ENCODE results near the gene CABP4.
A peak's percentile ranks its signal among the peaks of the same experiment; 100 is the strongest.
"Not testable (repeated sequence)": the region's sequence is repeated elsewhere in the genome, so short reads cannot be mapped to it uniquely, and the experiment has no call there.

The CABP4 gene

DNA sequence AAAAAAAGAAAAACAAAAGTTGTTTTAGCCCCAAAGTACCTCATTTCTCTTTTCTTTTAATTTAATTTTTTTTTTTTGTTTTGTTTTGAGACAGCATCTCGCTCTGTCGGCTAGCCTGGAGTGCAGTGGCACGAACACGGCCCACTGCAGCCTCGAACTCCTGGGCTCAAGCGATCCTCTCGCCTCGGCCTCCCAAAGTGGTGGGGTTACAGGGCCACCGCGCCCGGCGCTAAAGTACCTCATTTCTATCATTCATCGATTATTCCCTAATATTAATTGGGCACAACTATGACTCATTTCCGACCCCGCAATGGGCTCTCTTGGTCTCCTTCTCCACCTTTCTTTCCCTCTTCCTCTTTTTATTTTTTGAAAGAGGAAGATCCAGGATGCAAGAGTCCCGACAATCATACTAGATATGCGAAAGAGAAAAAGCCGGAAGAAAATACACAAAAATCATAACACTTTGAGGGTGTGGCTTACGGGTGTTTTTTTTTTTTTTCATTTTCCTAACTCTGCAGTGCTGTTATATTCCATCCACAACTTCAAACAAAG is 27.2 kb downstream of the CABP4 start:
- no peak for DNase-seq (ENCODE audit: low read depth)

DNA sequence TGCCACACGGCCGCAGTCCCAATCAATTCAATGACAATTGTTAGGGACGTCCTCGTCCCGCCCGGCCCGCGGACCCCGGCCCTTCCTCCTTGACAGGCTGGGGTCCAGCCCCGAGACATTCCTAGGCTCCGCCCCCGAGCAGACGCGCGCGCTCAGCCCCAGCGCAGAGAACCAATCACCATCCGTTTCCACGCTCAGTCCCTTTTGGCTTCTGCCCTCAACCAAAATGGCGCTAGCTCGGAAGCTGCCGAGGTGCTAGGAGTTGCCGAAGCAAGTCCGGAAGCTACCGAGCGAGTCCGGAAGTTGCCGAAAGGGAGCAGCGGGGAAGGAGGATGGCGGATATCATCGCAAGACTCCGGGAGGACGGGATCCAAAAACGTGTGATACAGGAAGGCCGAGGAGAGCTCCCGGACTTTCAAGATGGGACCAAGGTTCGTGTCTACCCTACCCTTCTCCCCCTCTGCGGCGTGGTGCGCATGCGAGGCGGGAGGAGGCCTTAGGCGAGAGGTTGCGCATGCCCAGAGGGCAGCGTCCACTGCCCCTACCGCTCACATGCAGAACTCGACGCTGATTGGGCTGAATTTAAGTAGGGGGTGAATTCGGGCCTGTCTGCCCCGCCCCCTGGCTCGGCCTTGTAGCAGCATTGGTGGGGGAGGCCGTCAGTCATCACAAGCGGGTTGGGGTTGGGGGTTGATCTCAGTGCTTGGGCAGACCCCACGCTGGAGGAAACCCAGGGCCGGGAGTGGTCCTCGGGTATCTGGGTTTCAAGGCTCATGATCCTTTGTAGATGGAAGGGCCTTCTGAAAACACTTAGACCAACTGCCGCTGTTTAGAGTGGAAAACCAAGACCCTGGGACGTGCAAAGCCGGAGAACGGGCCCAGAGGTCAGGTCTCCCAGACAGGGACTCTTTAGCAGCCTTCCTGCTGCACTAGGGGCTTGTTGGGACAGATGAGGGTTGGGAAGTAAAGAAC is 28.0 kb downstream of the CABP4 start, which contains the start of gene AIP:
TSS of gene AIP (plus strand) at position 200 of the 972 bp plus-strand sequence. CDS start at position 333, 133 bp downstream.
- peak; percentile 94 for DNase-seq (ENCODE audit: low read depth)

DNA sequence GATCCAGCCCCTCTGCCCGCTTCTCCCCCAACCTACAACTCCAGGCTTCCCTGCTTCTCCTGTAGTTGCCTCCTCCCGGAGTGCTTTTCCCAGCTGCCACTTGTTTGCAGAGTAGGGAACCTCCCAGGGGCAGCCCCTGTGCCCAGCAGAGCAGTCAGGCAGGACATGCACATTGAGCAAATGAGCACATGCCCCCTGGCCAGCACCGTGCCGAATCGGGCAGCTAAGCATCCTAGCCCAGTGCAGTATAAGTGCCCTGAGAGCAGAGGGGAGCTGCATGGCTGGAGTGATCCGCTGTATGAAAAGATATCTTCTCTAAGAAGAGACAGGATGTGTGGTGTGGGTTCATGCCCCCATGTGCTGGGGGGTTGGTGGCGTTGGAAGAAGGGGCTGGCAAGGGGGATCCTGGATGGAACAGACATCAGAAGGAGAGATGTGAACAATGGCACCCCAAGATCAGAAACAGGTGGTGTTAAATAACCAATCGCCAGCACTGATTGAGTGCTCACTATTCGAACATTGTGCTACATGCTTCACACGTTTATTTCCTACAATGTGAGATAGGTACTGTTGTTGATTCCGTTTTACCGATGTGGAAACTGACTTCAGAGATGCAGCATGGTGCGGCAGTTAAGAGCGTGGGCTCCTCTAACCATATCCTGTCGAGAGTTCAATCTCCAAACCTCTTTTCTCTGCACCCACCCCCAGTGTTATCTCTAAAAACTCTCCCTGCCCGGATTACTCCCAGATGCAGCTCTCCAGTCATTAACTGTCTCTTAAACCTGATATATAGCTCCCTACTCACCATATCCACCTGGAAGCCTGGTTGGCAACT is 28.9 kb downstream of the CABP4 start:
- DNase-seq (ENCODE audit: low read depth): no peak

- peak; percentile 48 for DNase-seq (ENCODE audit: low read depth)
Observed at GRCh38 chr11:67484847-67485311, 29.7 kb downstream of the CABP4 start.

- DNase-seq (ENCODE audit: low read depth): not testable (repeated sequence)
Observed at GRCh38 chr11:67485873-67486361, 30.8 kb downstream of the CABP4 start.

GRCh38 chr11:67486481-67487195 is 31.5 kb downstream of the CABP4 start:
- DNase-seq (ENCODE audit: low read depth): no peak

GRCh38 chr11:67489203-67489884 is 34.2 kb downstream of the CABP4 start:
- DNase-seq (ENCODE audit: low read depth): no peak

GRCh38 chr11:67489885-67490726 is 35.0 kb downstream of the CABP4 start:
- no peak for DNase-seq (ENCODE audit: low read depth)

- no peak for DNase-seq (ENCODE audit: low read depth)
Observed at GRCh38 chr11:67490727-67491065, 35.5 kb downstream of the CABP4 start.

DNA sequence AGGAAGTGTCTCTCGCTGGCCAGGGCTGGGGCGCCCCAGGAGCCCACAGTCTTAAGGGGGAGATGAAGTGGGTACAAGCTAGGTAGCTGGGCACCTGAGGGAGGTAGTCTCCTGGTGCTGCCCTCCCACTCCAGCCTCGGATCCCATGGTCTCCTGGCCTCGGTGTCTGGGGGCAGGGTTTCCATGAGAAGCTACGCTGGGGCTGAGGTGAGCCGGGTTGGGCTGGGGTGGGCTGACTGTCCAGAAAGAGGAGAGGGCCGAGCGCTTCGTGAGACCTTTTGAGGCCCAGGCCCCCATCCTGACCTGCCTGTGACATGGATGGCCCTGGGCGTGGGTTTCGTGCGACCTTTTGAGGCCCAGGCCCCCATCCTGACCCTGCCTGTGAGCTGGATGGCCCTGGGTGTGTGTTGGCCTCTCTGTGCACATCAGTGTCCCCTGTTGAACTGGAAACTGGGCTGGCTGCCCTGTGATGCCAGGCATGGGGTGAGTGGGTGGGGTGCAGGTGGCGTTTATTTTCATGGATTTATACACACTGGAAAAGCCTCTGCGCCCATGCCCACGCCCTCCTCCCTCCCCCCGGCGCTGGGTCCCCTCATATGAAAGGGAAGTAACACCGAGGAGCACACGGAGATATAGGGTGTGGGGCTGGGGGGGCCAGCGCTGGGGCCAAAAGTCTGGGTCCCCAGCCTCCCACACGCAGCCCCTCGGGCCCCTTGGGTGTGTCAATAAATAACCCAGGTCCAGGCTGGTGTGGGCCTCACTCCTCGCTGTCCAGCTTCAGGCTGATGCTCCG is 36.3 kb downstream of the CABP4 start:
- DNase-seq (ENCODE audit: low read depth): no peak

GRCh38 chr11:67492069-67492727 is 37.0 kb downstream of the CABP4 start:
- no peak for DNase-seq (ENCODE audit: low read depth)

DNA sequence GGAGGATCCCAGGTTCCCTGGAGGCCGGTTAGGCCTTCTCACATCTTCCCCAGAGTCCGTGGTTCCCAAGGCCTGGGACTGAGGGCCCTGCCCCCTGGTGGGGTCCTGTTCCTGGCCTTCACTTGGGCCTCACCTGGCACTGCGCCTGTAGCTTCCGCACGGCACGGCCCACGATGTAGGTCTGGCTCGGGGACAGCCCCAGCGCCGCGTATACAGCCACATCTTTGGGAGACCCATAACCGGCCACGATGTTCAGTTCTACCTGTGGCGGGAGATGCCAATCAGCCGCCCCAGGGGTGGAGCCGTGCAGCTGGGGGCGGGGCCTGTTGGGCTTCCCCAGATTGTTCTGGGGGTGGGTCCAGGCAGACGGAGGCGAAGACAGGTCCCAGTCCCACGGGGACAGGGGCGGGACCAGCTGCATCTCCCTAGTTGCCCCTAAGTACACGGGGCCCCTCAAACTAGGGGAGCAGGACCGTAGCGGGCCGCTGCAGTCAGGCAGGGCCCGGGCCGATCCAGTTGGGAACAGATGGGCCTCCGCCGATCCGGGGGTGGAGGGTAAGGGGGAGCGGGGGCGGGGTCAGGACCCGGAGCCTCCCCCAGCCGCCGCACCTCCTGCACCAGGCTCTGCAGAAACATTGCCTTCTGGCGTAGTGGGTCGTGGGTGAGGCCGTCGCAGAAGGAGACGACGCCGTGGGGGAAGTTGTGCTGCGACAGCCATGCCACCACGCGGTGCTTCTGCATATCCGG is 37.8 kb downstream of the CABP4 start:
- no peak for DNase-seq (ENCODE audit: low read depth)

GRCh38 chr11:67493548-67494370 is 38.6 kb downstream of the CABP4 start:
- DNase-seq (ENCODE audit: low read depth): no peak

GRCh38 chr11:67494371-67495233 is 39.4 kb downstream of the CABP4 start:
- no peak for DNase-seq (ENCODE audit: low read depth)

DNA sequence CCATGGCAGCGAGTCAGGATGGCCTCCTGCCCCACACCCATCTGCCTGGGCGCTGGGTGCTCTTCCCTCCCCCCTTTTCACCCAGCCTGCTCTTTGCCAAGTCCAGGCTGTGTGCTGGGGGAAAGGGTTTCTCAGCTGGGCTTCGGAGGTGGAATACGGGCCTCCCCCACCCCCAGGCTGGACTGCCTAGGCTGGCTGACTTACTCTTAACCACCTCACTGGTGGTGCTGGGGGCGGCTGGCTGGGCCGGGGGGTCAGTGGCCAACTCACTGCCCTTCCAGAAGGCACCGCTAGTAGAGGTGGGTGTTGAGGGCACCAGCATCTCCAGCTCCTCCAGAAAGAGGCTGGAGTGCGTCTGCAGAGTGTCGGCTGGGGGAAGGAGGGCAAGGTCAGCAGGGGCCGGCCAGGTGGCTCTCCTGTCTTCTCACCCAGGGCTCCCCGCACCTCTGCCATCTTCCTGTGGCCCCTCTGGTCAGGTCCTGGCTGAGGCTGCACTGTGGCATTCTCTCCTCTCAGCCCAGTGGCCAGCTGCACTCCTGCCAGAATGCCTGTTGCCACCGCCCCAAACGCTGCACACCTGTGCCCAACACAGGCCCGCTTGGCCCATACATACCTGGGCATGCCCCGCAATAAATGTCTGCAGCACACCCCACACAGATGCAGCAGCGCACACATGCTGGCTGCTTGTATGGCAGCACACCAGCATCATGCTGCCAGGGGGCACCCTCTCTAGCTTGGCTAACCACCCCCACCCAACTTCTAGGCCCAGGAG is 40.3 kb downstream of the CABP4 start:
- DNase-seq (ENCODE audit: low read depth): no peak

All from activated T-cell treated with anti-CD3 and anti-CD28 coated beads for 1 hour (primary cell).